ENCODE results near the gene DBP.
A peak's percentile ranks its signal among the peaks of the same experiment; 100 is the strongest.
"Not testable (repeated sequence)": the region's sequence is repeated elsewhere in the genome, so short reads cannot be mapped to it uniquely, and the experiment has no call there.

DBP gene

GRCh38 chr19:48636859-48637448, at the start of gene DBP:
TSS of gene DBP (minus strand) at chr19:48637379. CDS start at chr19:48636994, 385 bp downstream.
- no peak for DNase-seq (ENCODE audit: low read depth, low spot score)

- DNase-seq (ENCODE audit: low read depth, low spot score), result not testable (repeated sequence)
These were observed 49.5 kb upstream of the DBP start for GRCh38 chr19:48686637-48687036.

- DNase-seq (ENCODE audit: low read depth, low spot score), result no peak
These were observed 48.9 kb upstream of the DBP start for GRCh38 chr19:48686088-48686487.

GRCh38 chr19:48685583-48685982, 48.4 kb upstream of the DBP start:
- DNase-seq (ENCODE audit: low read depth, low spot score), result no peak

- peak; percentile 55 for DNase-seq (ENCODE audit: low read depth, low spot score)
These were observed 46.2 kb upstream of the DBP start for GRCh38 chr19:48683349-48683748.

GRCh38 chr19:48681127-48681470, 43.9 kb upstream of the DBP start:
- DNase-seq (ENCODE audit: low read depth, low spot score), result peak; percentile 94

- DNase-seq (ENCODE audit: low read depth, low spot score), result no peak
These were observed 43.4 kb upstream of the DBP start for GRCh38 chr19:48680436-48681126.

GRCh38 chr19:48680006-48680405, 42.8 kb upstream of the DBP start:
- not testable (repeated sequence) for DNase-seq (ENCODE audit: low read depth, low spot score)

- no peak for DNase-seq (ENCODE audit: low read depth, low spot score)
These were observed 41.0 kb upstream of the DBP start for GRCh38 chr19:48678201-48678600.

- no peak for DNase-seq (ENCODE audit: low read depth, low spot score)
These were observed 39.7 kb upstream of the DBP start for GRCh38 chr19:48676887-48677286.

- DNase-seq (ENCODE audit: low read depth, low spot score), result no peak
These were observed 39.3 kb upstream of the DBP start for GRCh38 chr19:48676487-48676886.

GRCh38 chr19:48674921-48675824, 38.0 kb upstream of the DBP start:
- peak; percentile 91 for DNase-seq (ENCODE audit: low read depth, low spot score)

- no peak for DNase-seq (ENCODE audit: low read depth, low spot score)
These were observed 37.1 kb upstream of the DBP start for GRCh38 chr19:48674216-48674809.

- no peak for DNase-seq (ENCODE audit: low read depth, low spot score)
These were observed 36.4 kb upstream of the DBP start for GRCh38 chr19:48673436-48674100.

GRCh38 chr19:48672994-48673393, 35.8 kb upstream of the DBP start, which contains the start of gene NTN5:
TSS of gene NTN5 (minus strand) at chr19:48673017. CDS start at chr19:48670986, 2,031 bp downstream.
- DNase-seq (ENCODE audit: low read depth, low spot score), result no peak

- DNase-seq (ENCODE audit: low read depth, low spot score), result no peak
These were observed 34.3 kb upstream of the DBP start for GRCh38 chr19:48671446-48671995.

GRCh38 chr19:48670699-48671445, 33.7 kb upstream of the DBP start:
- DNase-seq (ENCODE audit: low read depth, low spot score), result no peak

GRCh38 chr19:48669903-48670668, 32.9 kb upstream of the DBP start:
- no peak for DNase-seq (ENCODE audit: low read depth, low spot score)

GRCh38 chr19:48668761-48669160, 31.6 kb upstream of the DBP start:
- no peak for DNase-seq (ENCODE audit: low read depth, low spot score)

- DNase-seq (ENCODE audit: low read depth, low spot score), result no peak
These were observed 31.2 kb upstream of the DBP start for GRCh38 chr19:48668332-48668731.

Data from astrocyte of the hippocampus (primary cell).